ENCODE results near the gene PLA2G6. TPM values are rescaled to one million over a fixed set of nuclear protein-coding genes. Genes with fewer than 3 reads are reported as not detected.

The PLA2G6 gene
- total RNA-seq, 2 donors from 2014 or later, result 61.5 to 138 TPM

GRCh38 chr22:38213990-38214301 lies 32.3 kb upstream of the PLA2G6 start:
- intact Hi-C loops (cut with DNase I), result no loop called here
- TF ChIP-seq POLR2AphosphoS5 (IDR thresholded peaks at IDR 0.05) (no peak), POLR2A (IDR thresholded peaks at IDR 0.05) (no peak), CTCF (IDR thresholded peaks at IDR 0.05) (no peak)
- Histone ChIP-seq H3K9me3 (no peaks in the 10 kb centered on the region), H3K27ac (peak overlapping the region in 1 of 2 donors; percentile 23), H3K4me3 (peak overlapping the region; percentile 7 to 16), H3K36me3 (no peaks in the 10 kb centered on the region), H3K27me3 (replicated peaks; ENCODE audit: insufficient read depth) (no peaks in the 10 kb centered on the region), H3K4me1 (replicated peaks) (no peaks in the 10 kb centered on the region)
- 36% methylated on average over 8 of the region's 8 CpGs for WGBS
- DNase-seq (ENCODE audit: low spot score), result no peak

GRCh38 chr22:38213319-38213989 lies 31.8 kb upstream of the PLA2G6 start:
- no peak overlapping the region for H3K27ac ChIP-seq

GRCh38 chr22:38212442-38212841 lies 30.8 kb upstream of the PLA2G6 start:
- 70% methylated on average over 2 of the region's 2 CpGs for WGBS
- Histone ChIP-seq H3K4me1 (replicated peaks) (no peaks in the 10 kb centered on the region), H3K36me3 (no peaks in the 10 kb centered on the region), H3K9me3 (no peaks in the 10 kb centered on the region), H3K27me3 (replicated peaks; ENCODE audit: insufficient read depth) (no peaks in the 10 kb centered on the region), H3K4me3 (no peak overlapping the region), H3K27ac (no peak overlapping the region)
- no peak for DNase-seq (ENCODE audit: low spot score)
- intact Hi-C loops (cut with DNase I), result no loop called here
- TF ChIP-seq CTCF (IDR thresholded peaks at IDR 0.05), result no peak

More at GRCh38 chr22:38213319-38213989, 31.8 kb upstream of the PLA2G6 start:
- intact Hi-C loops (cut with DNase I), result no loop called here
- Histone ChIP-seq H3K36me3 (no peaks in the 10 kb centered on the region), H3K4me1 (replicated peaks) (no peaks in the 10 kb centered on the region), H3K4me3 (no peak overlapping the region), H3K9me3 (no peaks in the 10 kb centered on the region), H3K27me3 (replicated peaks; ENCODE audit: insufficient read depth) (no peaks in the 10 kb centered on the region)
- DNase-seq (ENCODE audit: low spot score), result no peak
- no peak for TF ChIP-seq POLR2A (IDR thresholded peaks at IDR 0.05)
- no peak for TF ChIP-seq CTCF (IDR thresholded peaks at IDR 0.05)
- TF ChIP-seq POLR2AphosphoS5 (IDR thresholded peaks at IDR 0.05), result no peak
- whole genome bisulfite sequencing, result 89% methylated on average over 6 of the region's 6 CpGs

- no peak for TF ChIP-seq POLR2AphosphoS5 (IDR thresholded peaks at IDR 0.05)
- no peak for TF ChIP-seq POLR2A (IDR thresholded peaks at IDR 0.05)
- no peak for TF ChIP-seq CTCF (IDR thresholded peaks at IDR 0.05)
- WGBS, result 94% methylated on average over 6 of the region's 7 CpGs
- Histone ChIP-seq H3K27ac (no peak overlapping the region), H3K36me3 (no peaks in the 10 kb centered on the region), H3K27me3 (replicated peaks; ENCODE audit: insufficient read depth) (no peaks in the 10 kb centered on the region), H3K9me3 (no peaks in the 10 kb centered on the region), H3K4me1 (replicated peaks) (no peaks in the 10 kb centered on the region), H3K4me3 (no peak overlapping the region)
- intact Hi-C loops (cut with DNase I), result no loop called here
- DNase-seq (ENCODE audit: low spot score), result no peak
These were observed 29.9 kb upstream of the PLA2G6 start for GRCh38 chr22:38211556-38211955.

- WGBS, result 91% methylated on average over 5 of the region's 6 CpGs
- Histone ChIP-seq H3K36me3 (no peaks in the 10 kb centered on the region), H3K27ac (no peak overlapping the region), H3K4me1 (replicated peaks) (no peaks in the 10 kb centered on the region), H3K27me3 (replicated peaks; ENCODE audit: insufficient read depth) (no peaks in the 10 kb centered on the region), H3K4me3 (no peak overlapping the region), H3K9me3 (no peaks in the 10 kb centered on the region)
- no peak for DNase-seq (ENCODE audit: low spot score)
- TF ChIP-seq CTCF (IDR thresholded peaks at IDR 0.05), result no peak
- TF ChIP-seq POLR2AphosphoS5 (IDR thresholded peaks at IDR 0.05), result no peak
- no peak for TF ChIP-seq POLR2A (IDR thresholded peaks at IDR 0.05)
- intact Hi-C loops (cut with DNase I), result no loop called here
These were observed 26.9 kb upstream of the PLA2G6 start for GRCh38 chr22:38208551-38208968.

Measured in prostate gland (tissue), 2 donors.